ENCODE measurements around the gene SLC9A9. TPM values are rescaled to one million over a fixed set of nuclear protein-coding genes. Genes with fewer than 3 reads are reported as not detected.

The SLC9A9 gene
- total RNA-seq, 2 donors from 2014 or later: 1.3 to 3.7 TPM

DNA sequence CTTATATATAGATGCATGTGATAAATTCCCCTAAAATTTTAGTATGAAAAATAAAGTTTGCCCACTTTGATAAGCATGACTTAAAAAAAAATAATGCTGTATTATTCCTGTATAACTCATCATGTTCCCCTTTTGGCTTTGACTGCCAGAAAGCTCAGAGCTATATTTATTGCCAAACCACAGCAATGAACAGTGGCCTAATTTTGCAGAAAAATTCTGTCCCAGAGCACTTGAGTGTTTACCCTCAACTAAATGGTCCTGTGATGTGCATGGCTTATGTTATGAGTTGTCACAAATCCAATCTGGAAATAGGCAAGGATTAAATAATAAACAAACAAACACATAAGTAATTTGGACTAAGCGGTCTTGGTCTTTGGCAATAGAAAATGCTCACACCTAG, 276.7 kb downstream of the SLC9A9 start:
- Mint-ChIP-seq H3K4me1 (peaks cover 3% of the 10 kb centered on the region), H3K36me3 (ENCODE audit: low read depth) (no peaks in the 10 kb centered on the region), H3K4me3 (no peak overlapping the region), H3K9me3 (no peaks in the 10 kb centered on the region), H3K27ac (no peak overlapping the region), H3K27me3 (ENCODE audit: insufficient read depth) (no peaks in the 10 kb centered on the region)
- no peaks in the 10 kb centered on the region for H3K4me1 ChIP-seq (ENCODE audit: control insufficient read depth, insufficient read depth, low read length)
- H3K27me3 ChIP-seq (ENCODE audit: control insufficient read depth, insufficient read depth, low read length, poor library complexity, severe bottlenecking): no peaks in the 10 kb centered on the region
- no peaks in the 10 kb centered on the region for H3K9me3 ChIP-seq (ENCODE audit: control insufficient read depth, low read length)
- no peak overlapping the region for H3K4me3 ChIP-seq (ENCODE audit: low read length)
- TF ChIP-seq CTCF (conservative IDR thresholded peaks at IDR 0.05): no peak
- no peak for DNase-seq
- 100% methylated on average over 1 of the region's 1 CpG for WGBS, 2 experiments (ENCODE audit: insufficient coverage in 1 of 2, insufficient read length in 1 of 2)
- no peaks in the 10 kb centered on the region for H3K36me3 ChIP-seq (ENCODE audit: control insufficient read depth, insufficient read depth, low read length)
- H3K27ac ChIP-seq (ENCODE audit: low read depth, low read length): no peak overlapping the region
- no peak overlapping the region for H3K9ac ChIP-seq (ENCODE audit: extremely low read depth, low read length, poor library complexity, severe bottlenecking)

GRCh38 chr3:143567823-143568222, 280.4 kb downstream of the SLC9A9 start:
- 95 to 96% methylated on average over 2 of the region's 2 CpGs for WGBS, 2 experiments (ENCODE audit: insufficient coverage in 1 of 2, insufficient read length in 1 of 2)
- no peak for DNase-seq
- Histone ChIP-seq H3K4me3 (ENCODE audit: low read length) (no peak overlapping the region), H3K4me1 (ENCODE audit: control insufficient read depth, insufficient read depth, low read length) (peaks cover 3% of the 10 kb centered on the region), H3K27ac (ENCODE audit: low read depth, low read length) (no peak overlapping the region), H3K27me3 (ENCODE audit: control insufficient read depth, insufficient read depth, low read length, poor library complexity, severe bottlenecking) (no peaks in the 10 kb centered on the region), H3K36me3 (ENCODE audit: control insufficient read depth, insufficient read depth, low read length) (no peaks in the 10 kb centered on the region), H3K9me3 (ENCODE audit: control insufficient read depth, low read length) (no peaks in the 10 kb centered on the region), H3K9ac (ENCODE audit: extremely low read depth, low read length, poor library complexity, severe bottlenecking) (no peak overlapping the region)
- H3K36me3 Mint-ChIP-seq (ENCODE audit: low read depth): no peaks in the 10 kb centered on the region
- no peak for TF ChIP-seq CTCF (conservative IDR thresholded peaks at IDR 0.05)
- H3K27ac Mint-ChIP-seq: no peak overlapping the region
- no peak overlapping the region for H3K4me3 Mint-ChIP-seq
- peaks cover 9% of the 10 kb centered on the region for H3K4me1 Mint-ChIP-seq
- no peaks in the 10 kb centered on the region for H3K9me3 Mint-ChIP-seq
- H3K27me3 Mint-ChIP-seq (ENCODE audit: insufficient read depth): no peaks in the 10 kb centered on the region

DNA sequence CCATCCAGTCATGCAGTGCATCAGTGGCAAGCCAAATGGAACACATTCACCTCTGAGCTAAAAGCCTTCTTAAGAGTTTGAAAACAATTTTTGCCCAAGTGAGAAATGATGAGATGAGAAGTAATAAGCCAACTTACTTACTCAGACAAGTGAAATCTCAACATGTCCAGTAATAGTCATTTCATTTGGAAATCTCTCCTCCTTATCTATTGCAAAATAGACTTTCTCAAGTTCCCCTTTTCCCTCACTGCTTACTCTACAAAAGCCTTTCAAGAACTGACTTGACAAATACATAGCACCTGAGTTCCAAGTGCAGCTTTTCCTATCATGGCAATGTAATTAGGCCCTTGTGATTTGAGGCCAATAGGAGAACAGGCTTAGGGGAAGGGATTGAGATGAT, 282.3 kb downstream of the SLC9A9 start:
- TF ChIP-seq CTCF (conservative IDR thresholded peaks at IDR 0.05): no peak
- H3K4me1 ChIP-seq (ENCODE audit: control insufficient read depth, insufficient read depth, low read length): peaks cover 3% of the 10 kb centered on the region

More for the DNA sequence above, 282.3 kb downstream of the SLC9A9 start:
- Histone ChIP-seq H3K4me3 (ENCODE audit: low read length) (no peak overlapping the region), H3K27me3 (ENCODE audit: control insufficient read depth, insufficient read depth, low read length, poor library complexity, severe bottlenecking) (no peaks in the 10 kb centered on the region), H3K9ac (ENCODE audit: extremely low read depth, low read length, poor library complexity, severe bottlenecking) (no peak overlapping the region), H3K36me3 (ENCODE audit: control insufficient read depth, insufficient read depth, low read length) (no peaks in the 10 kb centered on the region), H3K9me3 (ENCODE audit: control insufficient read depth, low read length) (no peaks in the 10 kb centered on the region), H3K27ac (ENCODE audit: low read depth, low read length) (no peak overlapping the region)
- no peak for DNase-seq
- no peaks in the 10 kb centered on the region for H3K9me3 Mint-ChIP-seq
- peaks cover 16% of the 10 kb centered on the region for H3K4me1 Mint-ChIP-seq
- H3K27ac Mint-ChIP-seq: no peak overlapping the region
- H3K4me3 Mint-ChIP-seq: no peak overlapping the region
- H3K27me3 Mint-ChIP-seq (ENCODE audit: insufficient read depth): no peaks in the 10 kb centered on the region
- no peaks in the 10 kb centered on the region for H3K36me3 Mint-ChIP-seq (ENCODE audit: low read depth)
